HEK293 (cell line): ENCODE data around the gene ATP5PB.

Experiments used
- CTCF ChIA-PET: fragments of 350-600 bp; formaldehyde crosslinking; extraction: SDS; loops from one replicate; lab custom pipeline; 2021; ENCODE audit warnings: antibody characterized with exemption; lab: Yijun Ruan, JAX
- POLR2A ChIA-PET: fragments of 300-600 bp; formaldehyde crosslinking; extraction: SDS; loops from one replicate; lab custom pipeline; 2020; ENCODE audit warnings: antibody characterized with exemption, inconsistent platforms; lab: Yijun Ruan, JAX
- H3K27ac ChIP-seq: fragments of 200-500 bp; sonication (Bioruptor generic); 2 replicates; pipeline ENCODE4 v1.5.1; 2014; ENCODE audit warnings: low read depth, low read length, control low read depth, inconsistent platforms; ENCODE audit errors: extremely low read depth
- H3K36me3 ChIP-seq, 2 experiments: fragments of 200-500 bp in 1 of 2; sonication (Bioruptor generic) in 1 of 2; 1 replicate in 1 of 2; 2 replicates in 1 of 2; pipeline ENCODE4 v1.5.1; 2014 to 2017; ENCODE audit warnings: inconsistent platforms in 2 of 2, low read length in 2 of 2; ENCODE audit not compliant: control insufficient read depth in 2 of 2, insufficient read depth in 1 of 2
- H3K4me1 ChIP-seq: fragments of 200-500 bp; sonication (Bioruptor generic); 2 replicates; pipeline ENCODE4 v1.5.1; 2014; ENCODE audit warnings: mild to moderate bottlenecking, low read length, inconsistent platforms; ENCODE audit not compliant: control insufficient read depth, insufficient read depth
- H3K4me3 ChIP-seq: 2 replicates; pipeline ENCODE4 v1.5.1; 2011; ENCODE audit warnings: low read depth, mild to moderate bottlenecking, control low read depth, low read length, moderate library complexity
- H3K9me3 ChIP-seq: fragments of 200-500 bp; sonication (Bioruptor generic); 2 replicates; pipeline ENCODE4 v1.5.1; 2014; ENCODE audit warnings: low read depth, low read length, inconsistent platforms; ENCODE audit not compliant: control insufficient read depth, insufficient read depth
- GLI2 ChIP-seq: fragments of 450-650 bp; formaldehyde crosslinking; IDR thresholded peaks from 2 replicates; pipeline ENCODE4; 2017; ENCODE audit warnings: missing biosample characterization, missing genetic modification characterization, low read depth, borderline replicate concordance
- HIC1 ChIP-seq: fragments of 450-650 bp; formaldehyde crosslinking; IDR thresholded peaks from 2 replicates; pipeline ENCODE4 v1.5.1; 2016; ENCODE audit warnings: missing biosample characterization, missing genetic modification characterization
- KLF17 ChIP-seq: fragments of 450-650 bp; formaldehyde crosslinking; IDR thresholded peaks from 2 replicates; pipeline ENCODE4 v1.5.1; 2016; ENCODE audit warnings: missing biosample characterization, missing genetic modification characterization
- PATZ1 ChIP-seq: fragments of 450-650 bp; formaldehyde crosslinking; IDR thresholded peaks from 2 replicates; pipeline ENCODE4 v1.5.1; 2016; ENCODE audit warnings: missing biosample characterization, missing genetic modification characterization
- SALL2 ChIP-seq: fragments of 450-650 bp; formaldehyde crosslinking; IDR thresholded peaks from 2 replicates; pipeline ENCODE4 v1.5.0; 2017; ENCODE audit warnings: missing biosample characterization, mild to moderate bottlenecking, missing genetic modification characterization, borderline replicate concordance
- SP2 ChIP-seq: fragments of 450-650 bp; formaldehyde crosslinking; IDR thresholded peaks from 2 replicates; pipeline ENCODE4 v1.5.1; 2016; ENCODE audit warnings: missing biosample characterization, missing genetic modification characterization
- ZBTB17 ChIP-seq: fragments of 450-650 bp; formaldehyde crosslinking; IDR thresholded peaks from 2 replicates; pipeline ENCODE4 v1.5.1; 2016; ENCODE audit warnings: missing biosample characterization, missing genetic modification characterization
- ZBTB8A ChIP-seq: fragments of 450-650 bp; formaldehyde crosslinking; IDR thresholded peaks from 2 replicates; pipeline ENCODE4 v1.5.1; 2016; ENCODE audit warnings: missing biosample characterization, missing genetic modification characterization
- ZFP41 ChIP-seq: fragments of 450-650 bp; formaldehyde crosslinking; IDR thresholded peaks from 2 replicates; pipeline ENCODE4 v1.5.1; 2016; ENCODE audit warnings: missing biosample characterization, missing genetic modification characterization, borderline replicate concordance
- ZNF114 ChIP-seq: fragments of 450-650 bp; formaldehyde crosslinking; IDR thresholded peaks from 2 replicates; pipeline ENCODE4 v1.5.0; 2017; ENCODE audit warnings: missing biosample characterization, missing genetic modification characterization
- ZNF202 ChIP-seq: fragments of 450-650 bp; formaldehyde crosslinking; IDR thresholded peaks from 2 replicates; pipeline ENCODE4 v1.5.1; 2016; ENCODE audit warnings: missing biosample characterization, missing genetic modification characterization, borderline replicate concordance
- ZNF248 ChIP-seq: fragments of 450-650 bp; formaldehyde crosslinking; IDR thresholded peaks from 2 replicates; pipeline ENCODE4 v1.5.1; 2017; ENCODE audit warnings: missing biosample characterization, missing genetic modification characterization
- ZNF292 ChIP-seq: fragments of 450-650 bp; formaldehyde crosslinking; IDR thresholded peaks from 2 replicates; pipeline ENCODE4 v1.5.1; 2016; ENCODE audit warnings: low read depth, missing biosample characterization, missing genetic modification characterization, borderline replicate concordance
- ZNF362 ChIP-seq: fragments of 450-650 bp; formaldehyde crosslinking; IDR thresholded peaks from 2 replicates; pipeline ENCODE4 v1.5.1; 2016; ENCODE audit warnings: missing biosample characterization, missing genetic modification characterization
- ZNF404 ChIP-seq: fragments of 450-650 bp; formaldehyde crosslinking; IDR thresholded peaks from 2 replicates; pipeline ENCODE4 v1.5.1; 2017; ENCODE audit warnings: missing biosample characterization, missing genetic modification characterization
- ZNF423 ChIP-seq: fragments of 450-650 bp; formaldehyde crosslinking; IDR thresholded peaks from 2 replicates; pipeline ENCODE4 v1.5.1; 2016; ENCODE audit warnings: missing biosample characterization, missing genetic modification characterization
- ZNF514 ChIP-seq: fragments of 450-650 bp; formaldehyde crosslinking; IDR thresholded peaks from 2 replicates; pipeline ENCODE4 v1.5.1; 2016; ENCODE audit warnings: missing biosample characterization, missing genetic modification characterization
- ZNF621 ChIP-seq: fragments of 450-650 bp; formaldehyde crosslinking; IDR thresholded peaks from 2 replicates; pipeline ENCODE4 v1.5.1; 2017; ENCODE audit warnings: missing biosample characterization, missing genetic modification characterization
- ZNF624 ChIP-seq: fragments of 450-650 bp; formaldehyde crosslinking; IDR thresholded peaks from 2 replicates; pipeline ENCODE4 v1.5.1; 2017; ENCODE audit warnings: missing biosample characterization, missing genetic modification characterization
- ZNF639 ChIP-seq: fragments of 450-650 bp; formaldehyde crosslinking; IDR thresholded peaks from 2 replicates; pipeline ENCODE4 v1.5.1; 2016; ENCODE audit warnings: missing biosample characterization, missing genetic modification characterization
- ZNF707 ChIP-seq: fragments of 450-650 bp; formaldehyde crosslinking; IDR thresholded peaks from 2 replicates; pipeline ENCODE4 v1.5.1; 2016; ENCODE audit warnings: missing biosample characterization, missing genetic modification characterization
- ZNF777 ChIP-seq: fragments of 450-650 bp; formaldehyde crosslinking; IDR thresholded peaks from 2 replicates; pipeline ENCODE4 v1.5.1; 2017; ENCODE audit warnings: missing biosample characterization, missing genetic modification characterization, borderline replicate concordance

Gene ATP5PB

GRCh38 chr1:111471012-111471411, 21.7 kb downstream of the ATP5PB start:
- Histone ChIP-seq H3K27ac (no peak overlapping the region), H3K4me3 (no peak overlapping the region), H3K4me1 (no peaks in the 10 kb centered on the region), H3K36me3 (peaks cover 0 to 41% of the 10 kb centered on the region in 2 experiments; a peak in 1 of 3 replicates), H3K9me3 (no peaks in the 10 kb centered on the region)
- TF ChIP-seq ZNF114 (tag by site-specific recombination) (no peak), ZFP41 (tag by site-specific recombination) (no peak), HIC1 (tag by site-specific recombination) (no peak), SALL2 (tag by site-specific recombination) (no peak)
- CTCF ChIA-PET, result no interaction called here
- POLR2A ChIA-PET, result no interaction called here

- ChIA-PET CTCF (interaction anchor here (1.1 kb wide), 1 partner anchor 8 kb away, joined by 4 read pairs; no protein-coding TSS in a partner anchor), POLR2A (no interaction called here)
- peaks cover 0 to 41% of the 10 kb centered on the region in 2 experiments; a peak in 1 of 3 replicates for H3K36me3 ChIP-seq
- no peaks in the 10 kb centered on the region for H3K4me1 ChIP-seq
- H3K9me3 ChIP-seq, result no peaks in the 10 kb centered on the region
- H3K27ac ChIP-seq, result no peak overlapping the region
- no peak overlapping the region for H3K4me3 ChIP-seq
- no peak for TF ChIP-seq ZBTB17 (tag by site-specific recombination)
- TF ChIP-seq ZNF639 (tag by site-specific recombination), result no peak
- TF ChIP-seq ZBTB8A (tag by site-specific recombination), result no peak
- TF ChIP-seq SP2, result no peak
- TF ChIP-seq ZNF777 (tag by site-specific recombination), result no peak
- TF ChIP-seq ZNF404 (tag by site-specific recombination), result no peak
- no peak for TF ChIP-seq ZNF202 (tag by site-specific recombination)
- TF ChIP-seq KLF17 (tag by site-specific recombination), result no peak
- TF ChIP-seq ZNF423 (tag by site-specific recombination), result no peak
- TF ChIP-seq ZNF514 (tag by site-specific recombination), result no peak
- no peak for TF ChIP-seq ZNF707 (tag by site-specific recombination)
- TF ChIP-seq ZNF362 (tag by site-specific recombination), result no peak
- no peak for TF ChIP-seq ZNF114 (tag by site-specific recombination)
- TF ChIP-seq ZNF292 (tag by site-specific recombination), result no peak
- TF ChIP-seq ZFP41 (tag by site-specific recombination), result no peak
- TF ChIP-seq ZNF621, result no peak
- TF ChIP-seq ZNF624 (tag by site-specific recombination), result no peak
- no peak for TF ChIP-seq PATZ1
- TF ChIP-seq GLI2 (tag by site-specific recombination), result no peak
- TF ChIP-seq ZNF248 (tag by site-specific recombination), result no peak
- TF ChIP-seq, all 188 proteins: peak for 0
Measured at GRCh38 chr1:111471538-111471937, 22.3 kb downstream of the ATP5PB start.
